Endothelial cell of umbilical vein (primary cell): ENCODE results near the gene CFAP126.

ENCODE experiments used
- CTCF ChIP-seq, 2 donors: IDR thresholded peaks; 1 replicate in 1 of 2; 2 replicates in 1 of 2; pipeline ENCODE4 v1.5.1; 2011; ENCODE audit warnings: low read length in 2 of 2, mild to moderate bottlenecking in 2 of 2, moderate library complexity in 2 of 2, control low read depth in 1 of 2, inconsistent platforms in 1 of 2, low read depth in 1 of 2; ENCODE audit not compliant: insufficient read depth in 1 of 2; ENCODE audit errors: extremely low read depth in 1 of 2
- EZH2 ChIP-seq: IDR thresholded peaks from 2 replicates; pipeline ENCODE4 v1.6.1; 2012; ENCODE audit warnings: borderline replicate concordance, low read depth, mild to moderate bottlenecking, moderate library complexity, low read length, inconsistent platforms; ENCODE audit not compliant: severe bottlenecking
- GATA2 ChIP-seq: IDR thresholded peaks from 2 replicates; pipeline ENCODE4 v1.7.0; 2011; ENCODE audit warnings: low read depth, mild to moderate bottlenecking, moderate library complexity, mixed read lengths, low read length; ENCODE audit not compliant: insufficient read length, insufficient read depth
- JUN ChIP-seq: IDR thresholded peaks from 2 replicates; pipeline ENCODE4 v1.6.1; 2011; ENCODE audit warnings: borderline replicate concordance, low read depth; ENCODE audit not compliant: insufficient read length, insufficient read depth
- MYC ChIP-seq: IDR thresholded peaks from one replicate; pipeline ENCODE4 v1.6.1; 2011; ENCODE audit warnings: mild to moderate bottlenecking, low read depth, low read length
- POLR2A ChIP-seq: IDR thresholded peaks from 2 replicates; pipeline ENCODE4 v1.6.1; 2012; ENCODE audit warnings: low read depth, mild to moderate bottlenecking, control low read depth, low read length
- POLR2AphosphoS5 ChIP-seq: IDR thresholded peaks from 2 replicates; pipeline ENCODE4 v1.6.1; 2012; ENCODE audit warnings: low read depth, mild to moderate bottlenecking, control low read depth, low read length, moderate library complexity; ENCODE audit not compliant: insufficient read depth
- TF ChIP-seq, protein P1 (sequence below): IDR thresholded peaks from 2 replicates; pipeline ENCODE4 v1.6.1; 2011; ENCODE audit not compliant: insufficient read depth, insufficient read length

DNA sequence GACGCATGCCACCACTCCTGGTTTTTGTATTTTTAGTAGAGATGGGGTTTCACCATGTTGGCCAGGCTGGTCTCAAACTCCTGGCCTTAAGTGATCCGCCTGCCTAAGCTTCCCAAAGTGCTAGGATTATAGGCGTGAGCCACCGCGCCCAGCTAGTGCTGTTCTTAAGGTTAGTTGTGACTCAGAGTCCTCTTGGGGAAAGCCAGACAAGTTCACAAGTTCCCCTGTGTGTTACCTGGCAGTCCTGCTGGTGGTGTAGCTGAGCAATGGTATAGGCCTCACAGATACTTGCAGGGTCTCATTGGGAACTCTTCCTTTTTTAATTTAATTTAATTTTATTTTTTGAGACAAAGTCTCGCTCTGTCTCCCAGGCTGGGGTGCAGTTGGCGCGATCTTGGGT, 10.6 kb downstream of the CFAP126 start:
- TF ChIP-seq CTCF (IDR thresholded peaks at IDR 0.05; ENCODE audit: extremely low read depth in 1 of 2, insufficient read depth in 1 of 2, low read depth in 1 of 2, low read length in 2 of 2) (no peak), EZH2 (no peak), JUN (no peak), MYC (no peak), POLR2A (no peak), POLR2AphosphoS5 (no peak), GATA2 (no peak)
- TF ChIP-seq, protein P1, sequence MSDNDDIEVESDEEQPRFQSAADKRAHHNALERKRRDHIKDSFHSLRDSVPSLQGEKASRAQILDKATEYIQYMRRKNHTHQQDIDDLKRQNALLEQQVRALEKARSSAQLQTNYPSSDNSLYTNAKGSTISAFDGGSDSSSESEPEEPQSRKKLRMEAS: no peak
